GM12891 (cell line): Measurements from ENCODE around the gene ANGEL1.

Source experiments
- PAX5 ChIP-seq: IDR thresholded peaks from 2 replicates; pipeline ENCODE4 v1.6.1; 2011; ENCODE audit warnings: low read length, moderate library complexity, mild to moderate bottlenecking; ENCODE audit not compliant: insufficient read depth, severe bottlenecking
- POLR2A ChIP-seq: IDR thresholded peaks from 2 replicates; pipeline ENCODE4 v1.6.1; 2011; ENCODE audit warnings: low read depth, low read length, control low read depth
- TAF1 ChIP-seq: IDR thresholded peaks from 2 replicates; pipeline ENCODE4 v1.6.1; 2011; ENCODE audit warnings: low read depth, low read length, control low read depth

GRCh38 chr14:76761960-76762410, 50.7 kb downstream of the ANGEL1 start:
- TF ChIP-seq POLR2A (no peak), TAF1 (no peak), PAX5 (no peak)
